ENCODE results near the gene OTUD1.
"Not testable (repeated sequence)": the region's sequence is repeated elsewhere in the genome, so short reads cannot be mapped to it uniquely, and the experiment has no call there.

The OTUD1 gene, protein sequence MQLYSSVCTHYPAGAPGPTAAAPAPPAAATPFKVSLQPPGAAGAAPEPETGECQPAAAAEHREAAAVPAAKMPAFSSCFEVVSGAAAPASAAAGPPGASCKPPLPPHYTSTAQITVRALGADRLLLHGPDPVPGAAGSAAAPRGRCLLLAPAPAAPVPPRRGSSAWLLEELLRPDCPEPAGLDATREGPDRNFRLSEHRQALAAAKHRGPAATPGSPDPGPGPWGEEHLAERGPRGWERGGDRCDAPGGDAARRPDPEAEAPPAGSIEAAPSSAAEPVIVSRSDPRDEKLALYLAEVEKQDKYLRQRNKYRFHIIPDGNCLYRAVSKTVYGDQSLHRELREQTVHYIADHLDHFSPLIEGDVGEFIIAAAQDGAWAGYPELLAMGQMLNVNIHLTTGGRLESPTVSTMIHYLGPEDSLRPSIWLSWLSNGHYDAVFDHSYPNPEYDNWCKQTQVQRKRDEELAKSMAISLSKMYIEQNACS

DNA sequence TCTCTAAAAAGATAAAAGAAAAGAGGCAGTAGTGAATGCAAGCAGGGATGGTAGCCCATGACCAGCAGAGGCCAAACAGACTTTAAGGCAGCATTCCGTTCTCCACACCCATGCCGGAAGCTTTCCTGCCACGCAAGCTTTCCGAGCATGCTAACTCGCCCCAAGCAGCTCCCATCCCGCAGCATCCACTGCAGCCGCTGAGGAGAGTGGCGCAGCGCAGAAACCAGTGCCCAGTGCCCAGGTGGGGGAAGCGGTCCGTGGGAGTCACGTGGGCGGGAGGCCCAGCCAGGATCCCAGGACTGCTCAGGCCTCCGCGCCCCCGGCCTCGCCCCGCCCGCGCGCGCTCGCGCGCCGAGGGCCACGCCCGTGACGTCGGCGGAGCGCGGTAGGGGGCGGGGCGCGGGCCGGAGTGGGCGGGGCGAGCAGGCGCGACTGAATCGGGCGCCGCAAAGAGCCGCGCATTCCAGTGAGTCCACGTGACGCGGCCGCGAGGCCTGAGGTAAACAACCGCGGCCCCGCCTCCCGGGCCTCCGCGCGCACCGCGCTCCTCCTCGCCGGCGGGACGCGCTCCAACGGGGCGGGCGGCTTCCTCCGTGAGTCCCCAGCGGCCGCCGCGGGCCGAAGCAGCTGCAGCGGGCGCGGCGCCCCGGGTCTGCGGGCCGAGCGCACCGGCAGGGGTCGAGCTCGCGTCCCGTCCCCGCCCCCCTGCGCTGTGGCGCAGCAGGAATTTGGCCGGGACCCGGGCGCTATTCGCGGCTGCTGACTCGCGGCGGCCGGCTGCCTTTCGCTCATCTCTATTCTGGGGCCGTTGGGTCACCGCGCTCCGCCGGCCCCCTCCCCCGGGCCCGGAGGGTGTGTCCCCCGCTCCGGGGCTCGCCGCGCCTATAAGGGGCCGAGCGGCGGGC is at the start of gene OTUD1:
OTUD1 (plus strand) TSS at position 529 of the 905 bp plus-strand sequence. CDS start 383 bp downstream, outside the sequence.
- DNase-seq = peak; percentile 44

DNA sequence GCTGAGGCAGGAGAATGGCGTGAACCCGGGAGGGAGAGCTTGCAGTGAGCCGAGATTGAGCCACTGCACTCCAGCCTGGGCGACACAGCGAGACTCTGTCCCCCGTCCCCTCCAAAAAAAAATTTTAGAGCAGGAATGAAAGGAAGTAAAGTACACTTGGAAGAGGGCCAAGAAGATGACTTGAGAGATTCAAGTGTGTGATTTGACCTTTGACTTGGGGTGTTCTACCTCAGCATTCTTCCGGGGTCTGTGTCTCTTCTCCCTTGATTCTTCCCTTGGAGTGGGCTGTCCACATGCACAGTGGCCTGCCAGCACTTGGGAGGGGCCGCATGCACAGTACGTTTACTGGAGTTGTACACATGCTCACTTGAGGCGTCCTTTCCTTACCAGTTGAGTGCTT is 48.5 kb upstream of the OTUD1 start:
- DNase-seq = not testable (repeated sequence)

DNA sequence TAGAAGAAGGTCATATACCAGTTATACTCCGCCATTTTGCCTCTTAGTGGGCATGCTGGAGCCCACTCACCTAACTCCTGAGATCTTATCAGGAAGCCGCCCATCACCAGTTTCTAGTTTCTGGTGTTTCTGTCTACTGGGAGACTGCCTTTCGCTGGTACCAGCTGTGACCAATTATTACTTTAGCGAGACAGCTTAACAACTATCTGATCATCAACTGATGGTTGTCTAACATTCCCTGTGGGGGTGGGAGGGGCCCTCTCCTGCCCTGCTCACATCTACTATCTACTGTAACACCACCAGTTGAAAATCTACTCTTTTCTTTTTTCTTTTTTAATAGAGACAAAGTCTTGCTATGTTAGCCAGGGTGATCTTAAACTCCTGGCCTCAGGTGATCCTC is 48.1 kb upstream of the OTUD1 start:
- no peak for DNase-seq

DNA sequence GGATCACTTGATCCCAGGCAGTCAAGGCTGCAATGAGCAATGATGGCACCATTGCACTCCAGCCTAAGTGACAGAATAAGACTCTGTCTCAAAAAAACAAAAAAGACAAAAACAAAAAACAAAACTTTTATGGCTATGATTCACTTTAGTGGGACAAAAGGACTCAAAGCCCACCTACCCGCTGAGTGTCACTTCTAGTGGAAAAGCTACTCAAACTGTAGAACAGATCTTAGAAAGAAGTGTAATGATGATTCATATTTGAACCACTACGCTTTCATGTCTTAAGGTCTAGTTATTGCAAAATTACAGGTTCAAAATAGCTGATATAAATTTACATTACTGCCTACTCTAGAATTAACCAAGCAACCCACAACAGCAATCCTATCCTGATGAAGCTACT is 47.1 kb upstream of the OTUD1 start:
- DNase-seq = no peak

DNA sequence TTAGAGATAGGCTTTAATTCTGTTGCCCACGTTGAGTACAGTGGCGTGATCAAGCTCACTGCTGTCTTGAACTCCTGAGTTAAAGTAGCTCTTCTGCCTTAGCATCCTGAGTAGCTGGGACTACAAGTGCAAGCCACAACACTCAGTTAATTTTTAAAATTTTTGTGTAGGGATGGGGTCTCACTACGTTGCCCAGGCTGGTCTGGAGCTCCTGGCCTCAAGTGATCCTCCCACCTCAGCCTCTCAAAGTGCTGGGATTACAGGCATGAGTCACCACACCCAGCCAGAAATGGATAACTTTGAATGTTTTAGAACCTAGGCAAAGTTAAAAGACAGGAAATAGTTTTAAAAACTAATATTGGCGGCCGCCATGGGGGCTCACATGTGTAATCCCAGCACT is 43.9 kb upstream of the OTUD1 start:
- no peak for DNase-seq

DNA sequence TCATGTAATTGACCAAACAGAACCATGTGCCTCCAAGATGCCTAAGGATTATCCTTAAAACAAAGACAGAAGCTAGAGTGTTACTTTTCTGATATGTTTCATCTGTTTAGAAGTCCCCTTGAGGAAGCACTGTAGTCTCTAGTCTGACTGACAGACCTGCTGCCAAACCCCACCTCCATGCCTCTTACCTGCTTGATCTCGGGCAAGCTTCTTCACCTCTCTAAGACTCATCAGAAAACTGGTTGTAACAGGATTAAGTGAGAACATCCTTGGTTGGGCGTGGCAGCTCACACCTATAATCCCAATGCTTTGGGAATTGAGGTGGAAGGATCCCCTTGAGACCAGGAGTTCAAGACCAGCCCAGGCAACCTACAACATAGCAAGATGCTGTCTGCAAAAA is 42.2 kb upstream of the OTUD1 start:
- DNase-seq = no peak

DNA sequence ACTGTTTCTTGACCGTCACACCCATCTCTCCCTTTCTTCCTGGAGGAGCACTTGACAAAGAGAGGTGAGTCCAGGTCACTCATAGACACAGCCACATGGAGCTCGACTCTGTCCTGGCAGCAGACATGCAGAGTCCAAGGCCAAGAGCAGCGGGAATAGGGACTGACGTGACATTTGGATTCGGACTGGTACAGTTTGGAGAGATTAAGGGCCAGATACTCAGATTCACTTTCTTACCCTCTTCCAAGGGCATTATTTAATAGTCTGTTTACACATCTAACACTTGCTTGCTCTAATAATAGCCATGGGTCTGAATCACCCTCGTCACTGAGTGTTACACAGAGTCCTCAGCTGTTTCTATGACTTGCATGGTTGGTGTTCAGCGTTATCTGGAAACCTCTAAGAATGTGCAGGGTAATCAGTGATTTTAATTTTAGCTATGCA is 39.2 kb upstream of the OTUD1 start:
- no peak for DNase-seq

DNA sequence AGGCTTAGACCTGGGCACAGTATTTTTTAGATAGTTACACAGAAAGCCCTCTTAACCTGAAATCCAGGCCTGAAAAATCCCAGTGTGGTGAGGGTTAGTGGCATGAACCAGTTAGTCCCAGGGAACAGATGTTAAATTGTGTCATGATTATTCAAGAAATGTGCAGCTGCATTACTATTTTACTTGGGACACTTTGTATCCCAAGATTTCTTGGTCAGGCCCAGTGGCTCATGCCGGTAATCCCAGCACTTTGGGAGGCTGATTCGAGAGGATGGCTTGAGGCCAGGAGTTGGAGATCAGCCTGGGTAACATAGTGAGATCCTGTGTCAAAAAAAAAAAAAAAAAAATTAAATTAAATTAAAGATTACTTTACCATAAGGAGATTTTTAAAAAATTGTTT is 36.0 kb upstream of the OTUD1 start:
- DNase-seq = no peak

DNA sequence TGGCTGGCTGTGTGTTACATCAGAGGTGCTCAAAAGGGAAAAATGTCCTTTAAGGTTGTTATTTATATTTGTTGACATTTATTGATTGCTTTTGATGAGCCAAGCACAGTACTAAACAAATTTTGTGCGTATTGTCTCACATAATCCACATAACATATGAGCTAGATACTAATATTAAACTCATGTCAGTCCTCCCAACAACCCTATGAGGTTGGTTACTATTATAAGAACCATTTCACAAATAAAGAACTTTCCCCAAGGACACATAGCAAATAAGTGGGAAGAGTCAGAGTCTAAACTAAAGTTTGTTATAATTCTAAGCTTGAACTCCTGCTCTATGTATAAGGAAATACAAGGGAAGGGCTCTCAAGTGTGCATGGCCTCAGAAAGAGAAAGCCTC is 35.6 kb upstream of the OTUD1 start:
- DNase-seq = no peak

DNA sequence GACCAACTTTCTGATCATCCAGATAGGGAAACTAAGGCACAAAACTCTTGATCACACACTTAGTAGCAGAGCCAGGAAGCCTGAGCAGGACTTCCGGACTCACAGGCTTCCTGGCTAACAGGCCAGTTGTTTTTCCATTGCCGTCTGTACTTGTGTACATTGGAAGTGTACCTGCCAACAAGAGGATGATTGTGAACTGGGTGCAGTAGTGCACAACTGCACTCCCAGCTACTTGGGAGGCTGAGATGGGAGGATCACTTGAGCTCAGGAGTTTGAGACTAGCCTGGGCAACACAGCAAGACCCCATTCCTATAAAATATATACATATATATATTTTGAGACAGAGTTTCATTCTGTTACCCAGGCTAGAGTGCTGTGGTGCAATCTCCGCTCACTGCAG is 35.2 kb upstream of the OTUD1 start:
- DNase-seq = no peak

DNA sequence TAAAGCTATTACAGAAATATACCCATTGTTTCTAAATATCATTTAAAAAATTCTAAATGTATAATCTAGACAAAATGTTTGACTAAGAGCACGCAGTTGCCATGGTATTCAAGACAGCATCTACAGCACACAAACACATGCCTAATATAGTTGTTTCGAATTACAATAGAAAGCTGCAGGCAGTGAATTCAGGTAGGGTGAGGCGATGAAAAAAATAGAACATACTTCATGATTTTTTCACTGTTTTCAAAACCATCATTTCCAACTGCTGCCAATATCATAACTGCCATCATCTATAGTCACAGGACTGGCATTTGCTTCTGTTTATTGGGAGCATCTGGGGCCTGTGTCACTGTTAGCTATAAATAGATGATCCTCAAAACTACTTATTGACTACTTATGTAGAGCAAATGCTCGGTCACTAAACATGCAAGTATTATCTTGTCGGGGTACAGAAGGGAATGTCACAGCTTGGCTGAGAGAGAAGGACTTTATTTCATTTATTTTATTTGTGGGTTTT is 34.4 kb upstream of the OTUD1 start:
- no peak for DNase-seq

DNA sequence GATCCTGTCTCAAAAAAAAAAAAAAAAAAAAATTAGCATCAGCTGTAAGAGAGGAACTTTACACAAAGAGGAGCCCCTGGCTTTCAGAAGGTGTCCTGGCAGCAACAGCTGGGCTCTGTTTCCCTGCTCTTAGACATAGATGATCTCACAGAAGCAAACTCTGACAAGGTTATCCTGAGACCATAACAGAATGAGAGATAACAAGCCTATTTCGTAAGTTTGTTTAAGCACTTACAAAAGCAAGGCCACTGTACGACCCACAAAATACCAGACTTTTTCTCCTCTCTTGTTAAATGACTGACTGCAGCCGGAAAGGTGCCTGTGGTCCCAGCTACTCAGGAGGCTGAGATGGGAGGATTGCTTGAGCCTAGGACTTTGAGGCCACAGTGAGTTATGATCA is 33.3 kb upstream of the OTUD1 start:
- no peak for DNase-seq

DNA sequence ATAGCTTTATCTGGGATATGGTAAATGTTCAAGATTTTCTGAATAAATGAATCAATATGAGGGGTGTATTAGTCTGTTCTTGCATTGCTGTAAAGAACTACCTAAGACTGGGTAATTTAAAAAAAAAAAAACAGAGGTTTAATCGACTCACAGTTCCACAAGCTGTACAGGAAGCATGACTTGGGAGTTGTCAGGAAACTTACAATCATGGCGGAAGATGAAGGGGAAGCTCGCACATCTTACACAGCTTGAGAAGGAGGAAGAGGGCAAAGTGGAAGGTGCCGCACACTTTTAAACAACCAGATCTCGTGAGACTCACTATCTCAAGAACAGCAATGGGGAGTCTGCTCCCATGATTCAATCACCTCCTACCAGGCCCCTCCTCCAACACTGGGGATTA is 32.5 kb upstream of the OTUD1 start:
- DNase-seq = no peak

DNA sequence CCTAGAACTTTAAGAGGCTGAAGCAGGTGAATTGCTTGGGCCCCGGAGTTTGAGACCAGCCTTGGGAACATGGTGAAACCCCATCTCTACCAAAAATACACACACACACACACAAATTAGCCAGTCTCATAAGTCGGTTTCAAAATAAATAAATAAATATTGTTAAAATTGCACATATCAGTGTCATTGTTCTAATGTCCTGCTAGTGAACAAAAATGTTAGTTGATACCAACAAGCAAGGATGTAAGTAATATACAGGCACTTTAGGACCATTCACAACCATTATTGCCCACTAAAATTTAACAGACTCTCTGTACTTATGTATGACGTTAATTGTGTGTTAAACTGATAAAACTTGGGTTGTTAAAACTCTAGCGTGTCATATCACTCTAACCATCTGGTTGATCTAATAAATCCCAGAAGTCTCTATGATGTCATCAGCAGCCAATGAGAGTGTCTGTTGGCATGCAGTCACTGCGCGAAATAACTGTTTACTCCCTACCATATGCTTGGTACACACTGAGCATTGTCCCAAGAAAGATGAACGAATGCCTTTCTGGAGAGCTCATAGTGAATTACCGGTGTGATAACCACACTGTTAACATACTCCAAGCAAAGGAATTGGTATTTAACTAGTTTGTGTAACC is 30.4 kb upstream of the OTUD1 start:
- DNase-seq = no peak

DNA sequence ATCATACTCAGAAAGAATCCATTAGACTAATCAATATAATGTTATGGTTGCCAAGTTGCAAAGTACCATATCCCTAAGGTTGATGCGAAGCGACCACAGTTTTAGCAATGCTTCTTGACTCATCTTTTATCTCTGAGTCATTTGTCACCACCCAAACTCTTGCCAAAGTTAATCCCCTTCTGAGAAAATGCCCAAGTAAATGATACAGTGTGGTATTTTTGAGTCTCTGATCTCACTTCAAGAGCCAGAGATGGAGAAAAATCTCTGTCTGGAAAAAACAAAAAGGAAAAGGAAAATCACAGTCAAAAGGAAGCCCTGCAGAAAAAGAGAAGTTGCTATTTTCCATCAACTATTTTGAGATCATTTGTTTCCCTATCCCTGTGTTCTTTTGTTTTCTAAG is 26.7 kb upstream of the OTUD1 start:
- DNase-seq = no peak

DNA sequence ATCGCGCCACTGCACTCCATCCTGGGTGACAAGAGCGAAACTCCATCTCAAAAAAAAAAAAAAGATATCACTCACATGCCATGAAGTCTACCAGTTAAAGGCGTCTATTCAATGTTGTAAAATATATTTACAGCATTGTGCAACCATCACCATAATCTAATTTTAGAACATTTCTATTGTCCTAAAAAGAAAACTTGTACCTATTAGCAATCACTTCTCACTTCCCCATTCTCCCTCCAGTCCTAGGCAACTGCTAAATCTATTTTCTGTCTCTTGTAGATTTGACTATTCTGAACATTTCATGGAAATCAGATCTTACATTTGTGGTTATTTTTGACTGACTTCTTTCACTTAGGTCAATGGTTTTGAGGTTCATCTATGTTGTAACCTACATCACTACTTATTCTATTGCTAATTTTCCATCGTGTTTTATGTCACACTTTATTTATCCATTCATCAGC is 25.2 kb upstream of the OTUD1 start:
- DNase-seq = no peak

DNA sequence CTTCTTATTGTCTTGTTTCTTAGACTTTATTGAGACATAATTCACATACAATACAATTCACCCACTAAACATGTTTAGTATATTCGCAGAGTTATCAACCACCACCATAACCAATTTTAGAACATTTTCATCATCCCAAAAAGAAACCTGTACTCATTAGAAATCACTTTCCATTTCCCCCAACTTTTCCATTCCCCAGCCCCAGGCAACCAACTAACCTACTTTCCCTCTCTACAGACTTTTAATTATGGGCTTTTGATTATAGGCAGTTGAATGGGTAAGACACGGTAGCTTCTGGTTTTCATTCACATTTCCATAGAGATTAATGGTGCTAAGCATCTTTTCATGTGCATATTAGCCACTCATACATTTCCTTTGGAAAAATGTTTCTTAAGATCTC is 24.2 kb upstream of the OTUD1 start:
- no peak for DNase-seq

DNA sequence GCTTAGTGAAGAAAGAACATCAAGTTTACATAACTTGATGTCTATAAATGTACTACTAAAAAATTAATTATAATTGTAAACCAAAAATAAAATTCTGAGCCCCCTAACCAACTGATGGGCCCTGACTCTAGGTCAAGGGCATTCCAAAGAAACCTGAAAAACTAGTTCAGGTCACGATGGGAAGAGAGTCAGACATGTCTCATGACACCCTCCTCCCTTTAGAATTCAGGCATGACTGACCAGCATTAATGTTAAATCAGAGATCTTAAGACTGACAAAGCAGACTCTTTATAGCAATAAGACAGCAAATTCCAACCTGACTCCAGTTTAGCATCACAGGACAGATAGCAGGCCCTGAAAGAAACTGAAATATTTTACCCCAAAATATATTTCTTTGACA is 21.6 kb upstream of the OTUD1 start:
- DNase-seq = no peak

DNA sequence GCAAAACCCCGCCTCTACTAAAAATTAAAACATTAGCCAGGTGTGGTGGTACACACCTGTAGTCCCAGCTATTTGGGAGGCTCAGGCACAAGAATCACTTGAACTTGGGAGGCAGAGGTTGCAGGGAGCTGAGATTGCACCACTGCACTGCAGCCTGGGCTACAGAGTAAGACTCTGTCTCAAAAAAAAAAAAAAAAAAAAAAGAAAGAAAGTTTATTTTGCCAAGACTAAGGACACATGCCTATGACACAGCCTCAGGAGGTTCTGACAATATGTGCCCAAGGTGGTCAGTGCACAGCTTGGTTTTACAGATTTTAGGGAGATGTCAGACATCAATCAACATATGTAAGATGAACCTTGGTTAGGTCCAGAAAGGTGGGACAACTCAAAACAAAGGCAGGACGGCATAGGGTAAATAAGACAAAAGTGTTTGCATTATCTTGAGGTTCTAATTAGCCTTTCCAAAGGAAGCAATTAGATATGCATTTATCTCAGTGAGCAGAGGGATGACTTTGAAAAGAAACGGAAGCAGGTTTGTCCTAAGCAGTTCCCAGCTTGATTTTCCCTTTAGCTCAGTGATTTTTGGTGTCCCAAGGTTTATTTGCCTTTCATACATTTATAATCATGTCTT is 20.7 kb upstream of the OTUD1 start:
- DNase-seq = no peak

DNA sequence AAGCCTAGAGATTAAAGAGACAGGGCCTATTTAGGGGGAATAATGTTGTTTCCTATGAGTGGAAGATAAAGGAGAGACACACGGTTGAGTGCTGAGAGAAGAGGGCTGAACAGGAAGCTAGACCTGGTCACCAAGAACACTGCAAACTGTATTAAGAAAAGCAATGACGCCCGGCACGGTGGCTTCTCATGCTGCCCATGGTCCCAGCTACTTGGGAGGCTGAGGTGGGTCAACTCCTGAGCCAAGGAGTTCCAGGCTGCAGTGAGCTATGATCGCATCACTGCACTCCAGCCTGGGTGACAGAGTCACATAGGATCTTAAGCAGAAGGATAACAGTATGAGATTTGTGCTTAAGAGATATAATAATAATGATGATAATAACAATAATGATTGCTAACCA is 19.7 kb upstream of the OTUD1 start:
- no peak for DNase-seq

DNA sequence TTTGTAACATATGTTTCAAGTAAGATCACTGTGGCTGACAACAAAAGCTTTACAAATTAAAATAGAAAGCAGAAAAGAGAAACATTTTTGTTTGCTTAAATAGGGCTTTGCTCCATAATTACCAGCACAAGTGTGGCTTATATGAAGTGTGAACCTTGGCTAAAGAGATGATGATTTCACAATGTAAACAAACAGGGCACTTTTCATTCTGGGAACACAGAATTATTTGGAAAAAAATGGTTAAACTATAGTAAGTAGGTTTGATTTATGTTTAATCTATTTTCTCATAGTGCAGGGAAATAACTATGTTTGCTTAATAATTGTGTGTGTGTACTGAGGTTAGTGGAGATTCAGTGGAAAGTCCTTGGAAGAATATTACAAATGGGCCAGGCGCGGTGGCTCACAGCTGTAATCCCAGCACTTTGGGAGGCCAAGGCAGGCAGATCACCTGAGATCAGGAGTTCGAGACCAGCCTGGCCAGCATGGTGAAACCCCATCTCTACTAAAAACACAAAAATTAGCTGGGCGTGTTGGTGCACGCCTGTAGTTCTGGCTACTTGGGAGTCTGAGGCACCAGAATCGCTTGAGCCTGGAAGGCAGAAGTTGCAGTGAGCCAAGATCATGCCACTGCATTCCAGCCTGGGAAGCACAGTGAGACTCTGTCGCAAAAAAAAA is 19.1 kb upstream of the OTUD1 start:
- no peak for DNase-seq

DNA sequence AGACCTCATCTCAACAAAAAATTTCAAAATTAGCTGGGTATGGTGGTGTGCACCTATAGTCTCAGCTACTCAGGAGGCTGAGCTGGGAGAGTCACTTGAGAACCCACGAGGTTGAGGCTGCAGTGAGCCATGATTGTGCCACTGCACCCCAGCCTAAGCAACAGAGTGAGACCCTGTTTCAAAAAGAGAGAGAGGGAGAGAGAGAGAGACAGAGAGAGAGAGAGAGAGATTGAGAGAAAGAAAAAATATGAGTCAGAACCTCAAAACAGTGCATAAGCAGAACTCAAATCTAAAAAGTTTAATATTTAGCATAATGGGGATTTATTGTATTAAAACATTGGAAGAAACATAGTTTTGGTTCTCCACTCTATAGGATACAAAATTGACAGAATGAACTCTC is 17.5 kb upstream of the OTUD1 start:
- no peak for DNase-seq
